ENCODE data around the gene EIF4A3. TPM values are rescaled to one million over a fixed set of nuclear protein-coding genes. Genes with fewer than 3 reads are reported as not detected.

Gene EIF4A3
- total and polyA plus RNA-seq, 9 of the 15 experiments (the other 6 are each of a cell fraction or from before 2014, with no cell fraction given) = 62.7 to 171 (median 127) TPM

GRCh38 chr17:80101011-80101945, 45.6 kb downstream of the EIF4A3 start, which contains the start of gene GAA (continued):
- TF ChIP-seq ZBTB11 (CRISPR knock-in tag; IDR thresholded peaks at IDR 0.05) = no peak; a peak in 1 of 6 replicates
- TF ChIP-seq TEAD4 (IDR thresholded peaks at IDR 0.05; ENCODE audit: low read length) = no peak
- no peak for TF ChIP-seq TEAD4 (CRISPR knock-in tag; IDR thresholded peaks at IDR 0.05; ENCODE audit: borderline replicate concordance)
- no peak for TF ChIP-seq FOXM1 (IDR thresholded peaks at IDR 0.05; ENCODE audit: low read depth)
- peak; percentile 58; the same call in 1 of the 2 replicates for TF ChIP-seq FOXM1 (CRISPR knock-in tag; IDR thresholded peaks at IDR 0.05; ENCODE audit: low read depth)
- no peak for TF ChIP-seq IRF2 (CRISPR knock-in tag; IDR thresholded peaks at IDR 0.05)
- no peak for TF ChIP-seq NFRKB (IDR thresholded peaks at IDR 0.05; ENCODE audit: low read depth)
- TF ChIP-seq SMARCB1 (IDR thresholded peaks at IDR 0.05; ENCODE audit: insufficient read length, low read depth) = no peak
- no peak for TF ChIP-seq TCF15 (CRISPR knock-in tag; IDR thresholded peaks at IDR 0.05)
- no peak for TF ChIP-seq ZNF778 (CRISPR knock-in tag; IDR thresholded peaks at IDR 0.05)
- TF ChIP-seq MYNN (IDR thresholded peaks at IDR 0.05) = no peak
- TF ChIP-seq MYNN (CRISPR knock-in tag; IDR thresholded peaks at IDR 0.05) = no peak
- TF ChIP-seq SMAD2 (IDR thresholded peaks at IDR 0.05; ENCODE audit: low read depth, low read length) = no peak
- TF ChIP-seq BDP1 (IDR thresholded peaks at IDR 0.05; ENCODE audit: insufficient read depth, insufficient read length) = no peak
- TF ChIP-seq ZNF79 (CRISPR knock-in tag; IDR thresholded peaks at IDR 0.05; ENCODE audit: low read depth) = no peak
- 0 out of 2 replicates have a peak, but pooled peaks have one; percentile 41 for TF ChIP-seq JUN (IDR thresholded peaks at IDR 0.05; ENCODE audit: borderline replicate concordance, low read depth, low read length)
- TF ChIP-seq JUN (CRISPR knock-in tag; IDR thresholded peaks at IDR 0.05; ENCODE audit: borderline replicate concordance) = no peak
- no peak for TF ChIP-seq E2F8 (IDR thresholded peaks at IDR 0.05; ENCODE audit: low read depth, partially characterized antibody)
- TF ChIP-seq ZNF146 (CRISPR knock-in tag; IDR thresholded peaks at IDR 0.05; ENCODE audit: unreplicated experiment) = no peak
- no peak for TF ChIP-seq ZNF561 (CRISPR knock-in tag; conservative IDR thresholded peaks at IDR 0.05)
- TF ChIP-seq NFE2 (IDR thresholded peaks at IDR 0.05; ENCODE audit: low read depth) = no peak
- 0 out of 4 replicates have a peak, but pooled peaks of 1 of the 2 experiments have one; percentile 54 for TF ChIP-seq SRF (CRISPR knock-in tag; IDR thresholded peaks at IDR 0.05)
